ENCODE measurements around the gene RALGAPA2. TPM values are rescaled to one million over a fixed set of nuclear protein-coding genes. Genes with fewer than 3 reads are reported as not detected.

The RALGAPA2 gene
- total and polyA plus RNA-seq, 2 donors (not counting 3 experiments of a cell fraction or from before 2014, with no cell fraction given): 10.0 to 46.8 TPM

DNA sequence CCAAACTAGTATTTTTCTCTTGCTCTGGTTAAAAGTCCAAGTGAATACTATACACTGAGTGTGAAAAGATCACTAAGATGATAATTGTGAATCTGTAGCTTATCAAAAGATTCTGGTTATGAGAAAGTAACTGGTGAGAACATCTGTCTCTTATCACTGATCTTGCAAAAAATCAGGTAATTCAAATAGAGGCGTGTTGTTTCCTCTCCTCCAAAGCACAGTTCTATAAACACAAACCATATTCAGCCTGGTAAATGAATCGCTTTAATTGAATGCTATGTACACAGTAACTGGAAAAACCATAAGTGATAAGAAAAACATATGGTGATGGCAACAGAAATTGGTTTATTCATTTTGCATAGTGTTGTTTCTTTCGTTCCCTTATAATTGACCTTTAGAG is 161.0 kb downstream of the RALGAPA2 start:
- no peaks in the 10 kb centered on the region for H3K9me3 ChIP-seq (replicated peaks; ENCODE audit: control insufficient read depth, insufficient read depth, low read length)
- FAIRE-seq: no peak
- no peak for DNase-seq (ENCODE audit: low read depth, low spot score)
- H3K27me3 ChIP-seq (ENCODE audit: control insufficient read depth in 2 of 2, insufficient read depth in 2 of 2, low read length in 2 of 2): no peaks in the 10 kb centered on the region
- BruUV-seq (replicated peaks): no TSS peak
- H3K4me3 ChIP-seq (replicated peaks in 1 of 3; ENCODE audit: insufficient read depth in 1 of 3, low read depth in 1 of 3, low read length in 3 of 3): no peak overlapping the region
- H3K4me2 ChIP-seq (ENCODE audit: insufficient read depth, low read length): no peak overlapping the region
- ChIA-PET CTCF (interaction anchor here (1.3 kb wide), 1 partner anchor 10 kb away, joined by 4 read pairs; no protein-coding TSS in a partner anchor), POLR2A (no interaction called here)
- dilution Hi-C loops (cut with MboI; ENCODE audit: extremely low pct_ligation_motif_present, low sequenced_read_pairs): no loop called here
- no peaks in the 10 kb centered on the region for H4K20me1 ChIP-seq (replicated peaks; ENCODE audit: control insufficient read depth, extremely low read depth, insufficient read depth, low read length)
- H3K79me2 ChIP-seq (ENCODE audit: control insufficient read depth, insufficient read depth, low read length): no peaks in the 10 kb centered on the region
- TF ChIP-seq, protein P1, sequence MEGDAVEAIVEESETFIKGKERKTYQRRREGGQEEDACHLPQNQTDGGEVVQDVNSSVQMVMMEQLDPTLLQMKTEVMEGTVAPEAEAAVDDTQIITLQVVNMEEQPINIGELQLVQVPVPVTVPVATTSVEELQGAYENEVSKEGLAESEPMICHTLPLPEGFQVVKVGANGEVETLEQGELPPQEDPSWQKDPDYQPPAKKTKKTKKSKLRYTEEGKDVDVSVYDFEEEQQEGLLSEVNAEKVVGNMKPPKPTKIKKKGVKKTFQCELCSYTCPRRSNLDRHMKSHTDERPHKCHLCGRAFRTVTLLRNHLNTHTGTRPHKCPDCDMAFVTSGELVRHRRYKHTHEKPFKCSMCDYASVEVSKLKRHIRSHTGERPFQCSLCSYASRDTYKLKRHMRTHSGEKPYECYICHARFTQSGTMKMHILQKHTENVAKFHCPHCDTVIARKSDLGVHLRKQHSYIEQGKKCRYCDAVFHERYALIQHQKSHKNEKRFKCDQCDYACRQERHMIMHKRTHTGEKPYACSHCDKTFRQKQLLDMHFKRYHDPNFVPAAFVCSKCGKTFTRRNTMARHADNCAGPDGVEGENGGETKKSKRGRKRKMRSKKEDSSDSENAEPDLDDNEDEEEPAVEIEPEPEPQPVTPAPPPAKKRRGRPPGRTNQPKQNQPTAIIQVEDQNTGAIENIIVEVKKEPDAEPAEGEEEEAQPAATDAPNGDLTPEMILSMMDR (IDR thresholded peaks at IDR 0.05; ENCODE audit: extremely low read depth in 1 of 2, insufficient read depth in 1 of 2, low read depth in 1 of 2, low read length in 2 of 2): no peak
- TF ChIP-seq JUN (IDR thresholded peaks at IDR 0.05; ENCODE audit: borderline replicate concordance, insufficient read depth, insufficient read length, low read depth): no peak
- no peak for TF ChIP-seq FOS (IDR thresholded peaks at IDR 0.05; ENCODE audit: borderline replicate concordance, insufficient read depth, low read length)
- no peak for TF ChIP-seq GATA2 (IDR thresholded peaks at IDR 0.05; ENCODE audit: insufficient read depth, insufficient read length, low read depth, low read length)
- TF ChIP-seq, protein P2, sequence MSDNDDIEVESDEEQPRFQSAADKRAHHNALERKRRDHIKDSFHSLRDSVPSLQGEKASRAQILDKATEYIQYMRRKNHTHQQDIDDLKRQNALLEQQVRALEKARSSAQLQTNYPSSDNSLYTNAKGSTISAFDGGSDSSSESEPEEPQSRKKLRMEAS (IDR thresholded peaks at IDR 0.05; ENCODE audit: insufficient read depth, insufficient read length): no peak
- no peak for TF ChIP-seq MYC (IDR thresholded peaks at IDR 0.05; ENCODE audit: low read depth, low read length)
- TF ChIP-seq EZH2 (IDR thresholded peaks at IDR 0.05; ENCODE audit: borderline replicate concordance, low read depth, low read length, severe bottlenecking): no peak
- TF ChIP-seq POLR2AphosphoS5 (IDR thresholded peaks at IDR 0.05; ENCODE audit: insufficient read depth, low read depth, low read length): no peak
- TF ChIP-seq POLR2A (IDR thresholded peaks at IDR 0.05; ENCODE audit: low read depth, low read length): no peak
- H3K36me3 ChIP-seq (ENCODE audit: control insufficient read depth in 2 of 2, extremely low read depth in 1 of 2, insufficient read depth in 2 of 2, low read length in 2 of 2): peaks cover 1 to 11% of the 10 kb centered on the region in 2 experiments
- H2AFZ ChIP-seq (ENCODE audit: low read depth, low read length): no peak overlapping the region
- intact Hi-C loops (cut with micrococcal nuclease): no loop called here
- H3K27ac ChIP-seq (ENCODE audit: insufficient read depth, low read depth, low read length): no peak overlapping the region
- no peak overlapping the region for H3K9ac ChIP-seq (replicated peaks; ENCODE audit: extremely low read depth, insufficient read depth, low read length)
- H3K4me1 ChIP-seq (ENCODE audit: control insufficient read depth, extremely low read depth, insufficient read depth, low read length): no peaks in the 10 kb centered on the region
- H3K9me1 ChIP-seq (replicated peaks; ENCODE audit: control insufficient read depth, extremely low read depth, insufficient read depth, low read length): no peaks in the 10 kb centered on the region

Measured in endothelial cell of umbilical vein (primary cell).